Ascending aorta (tissue), 2 donors: ENCODE data around the gene RAD51B. TPM values are rescaled to one million over a fixed set of nuclear protein-coding genes. Genes with fewer than 3 reads are reported as not detected.

ENCODE experiments used
- DNase-seq, 2 donors: peaks; one replicate each; pipeline ENCODE4 v3.0.0-alpha.2; 2019; ENCODE audit warnings: low spot score in 2 of 2
- H3K27ac ChIP-seq, 2 donors: fragments of 200-600 bp; sonication (generic); one replicate each; pipeline ENCODE4 v1.5.1; 2016 to 2017; ENCODE audit warnings: mild to moderate bottlenecking in 1 of 2
- H3K27me3 ChIP-seq: fragments of 200-600 bp; sonication (generic); one replicate; pipeline ENCODE4 v1.5.1; 2017
- H3K36me3 ChIP-seq, 2 donors: fragments of 200-600 bp; sonication (generic); one replicate each; pipeline ENCODE4 v1.5.1; 2016
- H3K4me1 ChIP-seq, 2 donors: fragments of 200-600 bp; sonication (generic); one replicate each; pipeline ENCODE4 v1.5.1; 2016 to 2017; ENCODE audit warnings: mild to moderate bottlenecking in 1 of 2
- H3K4me3 ChIP-seq, 2 donors: fragments of 200-600 bp; sonication (generic); one replicate each; pipeline ENCODE4 v1.5.1; 2016 to 2017; ENCODE audit warnings: mild to moderate bottlenecking in 1 of 2
- H3K9me3 ChIP-seq, 2 donors: fragments of 200-600 bp; sonication (generic); one replicate each; pipeline ENCODE4 v1.5.1; 2016
- intact Hi-C: fragments of 100-400 bp; cut with DNase I; formaldehyde crosslinking; loops from one replicate; pipeline ENCODE4 v1.15.1; 2023
- total RNA-seq: library from RNA; depleted of rRNA; stranded (reverse); fragments of >200 nt; gene quantifications from one replicate; pipeline ENCODE4 v1.1.0, GENCODE V29; 2016
- TF ChIP-seq, protein P1 (sequence below), 3 experiments: fragments of 200-600 bp in 2 of 3; fragments of 450-650 bp in 1 of 3; sonication (generic) in 2 of 3; IDR thresholded peaks; one replicate each; pipeline ENCODE4 v1.5.1; 2016 to 2019; ENCODE audit warnings: antibody characterized with exemption in 3 of 3, mild to moderate bottlenecking in 1 of 3, moderate library complexity in 1 of 3

RAD51B gene
- total RNA-seq, 1 donor from 2014 or later = not detected

DNA sequence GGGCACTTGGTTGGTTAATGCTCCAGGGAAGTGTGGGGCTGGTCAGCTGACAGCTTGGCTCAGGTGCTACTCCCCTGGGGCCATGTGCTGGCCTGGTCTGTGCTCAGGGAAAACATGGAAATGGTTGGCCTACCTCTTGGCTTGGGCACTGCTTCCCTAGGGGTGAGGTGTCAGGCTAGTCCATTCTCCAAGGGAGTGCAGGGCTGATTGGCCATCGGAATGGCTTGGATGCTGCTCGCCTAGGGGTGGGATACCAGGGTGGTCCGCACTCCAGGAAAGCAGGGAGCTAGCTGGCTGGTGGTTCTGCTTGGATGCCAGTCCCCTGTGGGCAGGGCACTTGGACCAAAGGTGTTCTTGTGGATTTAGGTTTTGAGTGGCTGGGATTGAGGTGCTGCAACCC, 245.7 kb downstream of the RAD51B start:
- Histone ChIP-seq H3K4me1 (peaks cover 0 to 6% of the 10 kb centered on the region in 2 donors), H3K9me3 (peaks cover 0 to 15% of the 10 kb centered on the region in 2 donors), H3K27me3 (no peaks in the 10 kb centered on the region), H3K27ac (no peak overlapping the region), H3K4me3 (no peak overlapping the region), H3K36me3 (no peaks in the 10 kb centered on the region)
- intact Hi-C loops = no loop called here
- TF ChIP-seq, protein P1, sequence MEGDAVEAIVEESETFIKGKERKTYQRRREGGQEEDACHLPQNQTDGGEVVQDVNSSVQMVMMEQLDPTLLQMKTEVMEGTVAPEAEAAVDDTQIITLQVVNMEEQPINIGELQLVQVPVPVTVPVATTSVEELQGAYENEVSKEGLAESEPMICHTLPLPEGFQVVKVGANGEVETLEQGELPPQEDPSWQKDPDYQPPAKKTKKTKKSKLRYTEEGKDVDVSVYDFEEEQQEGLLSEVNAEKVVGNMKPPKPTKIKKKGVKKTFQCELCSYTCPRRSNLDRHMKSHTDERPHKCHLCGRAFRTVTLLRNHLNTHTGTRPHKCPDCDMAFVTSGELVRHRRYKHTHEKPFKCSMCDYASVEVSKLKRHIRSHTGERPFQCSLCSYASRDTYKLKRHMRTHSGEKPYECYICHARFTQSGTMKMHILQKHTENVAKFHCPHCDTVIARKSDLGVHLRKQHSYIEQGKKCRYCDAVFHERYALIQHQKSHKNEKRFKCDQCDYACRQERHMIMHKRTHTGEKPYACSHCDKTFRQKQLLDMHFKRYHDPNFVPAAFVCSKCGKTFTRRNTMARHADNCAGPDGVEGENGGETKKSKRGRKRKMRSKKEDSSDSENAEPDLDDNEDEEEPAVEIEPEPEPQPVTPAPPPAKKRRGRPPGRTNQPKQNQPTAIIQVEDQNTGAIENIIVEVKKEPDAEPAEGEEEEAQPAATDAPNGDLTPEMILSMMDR (IDR thresholded peaks at IDR 0.05) = no peak
- no peak for DNase-seq

DNA sequence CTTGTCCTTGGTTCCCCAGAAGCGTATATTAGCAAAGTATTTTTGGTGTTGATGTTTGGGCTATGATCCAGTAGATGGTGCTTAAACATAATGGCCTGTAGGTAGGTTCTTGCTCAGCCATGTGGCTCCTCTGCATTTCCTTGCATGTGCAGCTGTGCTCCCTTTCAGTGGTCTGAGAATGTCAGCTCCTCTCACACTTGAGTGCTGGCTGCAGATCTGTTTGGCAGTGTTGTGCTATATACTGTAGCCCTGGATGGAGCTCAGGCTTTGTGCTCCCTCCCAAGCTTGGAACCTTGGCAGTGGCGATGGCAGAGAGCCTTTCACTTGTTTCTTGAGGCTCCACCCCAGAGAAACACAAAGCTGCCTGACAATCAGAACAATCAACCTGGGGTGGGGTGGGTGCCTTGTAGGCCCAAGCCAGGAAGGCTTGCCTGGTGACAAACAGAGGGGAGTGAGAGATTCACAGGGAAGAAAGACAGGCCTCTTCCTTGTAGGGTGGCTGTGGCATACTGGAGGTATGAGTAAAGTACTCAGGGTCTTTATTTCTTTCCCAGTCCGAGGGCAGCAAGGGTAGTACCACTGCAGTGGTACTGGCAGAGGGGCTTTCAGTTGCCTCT, 255.3 kb downstream of the RAD51B start:
- intact Hi-C loops = no loop called here
- H3K27me3 ChIP-seq = no peaks in the 10 kb centered on the region
- no peak overlapping the region for H3K27ac ChIP-seq

DNA sequence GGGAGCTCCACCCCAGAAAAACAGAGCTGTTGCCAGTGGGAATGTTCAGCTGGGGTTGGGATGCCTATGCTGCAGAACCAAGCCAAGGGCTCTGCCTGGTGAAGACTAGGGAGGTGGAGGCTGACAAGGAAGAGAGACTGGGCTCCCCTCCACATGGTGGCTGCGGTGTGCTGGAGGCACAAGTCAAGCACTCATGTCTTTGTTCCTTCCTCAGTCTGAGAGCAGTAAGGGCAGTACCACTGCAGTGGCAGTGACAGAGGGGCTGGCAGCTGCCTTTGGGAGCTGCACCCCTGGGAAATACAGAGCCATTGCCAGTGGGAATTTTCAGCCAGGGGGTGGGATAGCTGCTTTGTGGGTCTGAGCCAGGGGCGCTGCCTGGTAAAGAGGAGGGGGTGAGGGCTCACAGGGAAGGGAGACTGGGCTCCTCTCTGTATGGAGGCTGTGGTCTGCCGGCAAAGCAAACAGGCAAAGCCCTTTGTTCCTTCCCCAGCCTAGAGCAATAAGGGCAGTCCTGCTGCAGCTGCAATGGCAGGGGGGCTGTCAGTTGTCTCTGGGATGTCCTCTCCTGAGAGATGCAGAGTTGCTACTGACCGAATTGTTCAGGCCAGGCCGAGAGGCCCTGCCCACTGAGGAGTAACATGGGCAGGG, 255.9 kb downstream of the RAD51B start:
- Histone ChIP-seq H3K36me3 (no peaks in the 10 kb centered on the region), H3K9me3 (peaks cover 7 to 19% of the 10 kb centered on the region in 2 donors), H3K4me1 (no peaks in the 10 kb centered on the region), H3K27ac (no peak overlapping the region), H3K4me3 (no peak overlapping the region), H3K27me3 (no peaks in the 10 kb centered on the region)
- TF ChIP-seq, protein P1 (IDR thresholded peaks at IDR 0.05) = no peak
- intact Hi-C loops = no loop called here
- DNase-seq = no peak

More for the DNA sequence above, 255.3 kb downstream of the RAD51B start:
- no peak overlapping the region for H3K4me3 ChIP-seq
- no peaks in the 10 kb centered on the region for H3K36me3 ChIP-seq
- TF ChIP-seq, protein P1 (IDR thresholded peaks at IDR 0.05) = no peak
- no peak for DNase-seq
- peaks cover 7 to 25% of the 10 kb centered on the region in 2 donors for H3K9me3 ChIP-seq
- H3K4me1 ChIP-seq = no peaks in the 10 kb centered on the region

DNA sequence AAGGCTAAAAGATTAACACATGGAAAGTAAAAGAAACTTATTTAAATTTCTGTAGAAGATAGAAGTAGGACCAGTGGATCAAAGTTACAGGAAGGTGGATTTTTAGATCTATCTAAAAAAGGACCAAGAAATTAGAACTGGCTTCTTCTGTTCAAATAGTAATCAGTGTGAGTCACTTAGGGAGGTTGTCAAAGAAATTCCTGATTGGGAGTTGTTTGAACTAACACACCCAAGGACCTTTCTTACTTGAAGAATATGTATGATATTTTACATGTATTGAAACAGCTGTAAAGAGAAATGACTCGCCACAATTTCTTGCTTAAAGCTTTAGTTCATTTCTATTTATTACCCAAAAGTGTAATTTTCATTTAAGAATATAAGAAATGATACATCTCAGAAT, 256.9 kb downstream of the RAD51B start:
- no peaks in the 10 kb centered on the region for H3K4me1 ChIP-seq
- peaks cover 7 to 12% of the 10 kb centered on the region in 2 donors for H3K9me3 ChIP-seq
- H3K36me3 ChIP-seq = no peaks in the 10 kb centered on the region
- intact Hi-C loops = no loop called here
- H3K27ac ChIP-seq = no peak overlapping the region
- H3K27me3 ChIP-seq = no peaks in the 10 kb centered on the region
- TF ChIP-seq, protein P1 (IDR thresholded peaks at IDR 0.05) = no peak
- no peak for DNase-seq
- no peak overlapping the region for H3K4me3 ChIP-seq

DNA sequence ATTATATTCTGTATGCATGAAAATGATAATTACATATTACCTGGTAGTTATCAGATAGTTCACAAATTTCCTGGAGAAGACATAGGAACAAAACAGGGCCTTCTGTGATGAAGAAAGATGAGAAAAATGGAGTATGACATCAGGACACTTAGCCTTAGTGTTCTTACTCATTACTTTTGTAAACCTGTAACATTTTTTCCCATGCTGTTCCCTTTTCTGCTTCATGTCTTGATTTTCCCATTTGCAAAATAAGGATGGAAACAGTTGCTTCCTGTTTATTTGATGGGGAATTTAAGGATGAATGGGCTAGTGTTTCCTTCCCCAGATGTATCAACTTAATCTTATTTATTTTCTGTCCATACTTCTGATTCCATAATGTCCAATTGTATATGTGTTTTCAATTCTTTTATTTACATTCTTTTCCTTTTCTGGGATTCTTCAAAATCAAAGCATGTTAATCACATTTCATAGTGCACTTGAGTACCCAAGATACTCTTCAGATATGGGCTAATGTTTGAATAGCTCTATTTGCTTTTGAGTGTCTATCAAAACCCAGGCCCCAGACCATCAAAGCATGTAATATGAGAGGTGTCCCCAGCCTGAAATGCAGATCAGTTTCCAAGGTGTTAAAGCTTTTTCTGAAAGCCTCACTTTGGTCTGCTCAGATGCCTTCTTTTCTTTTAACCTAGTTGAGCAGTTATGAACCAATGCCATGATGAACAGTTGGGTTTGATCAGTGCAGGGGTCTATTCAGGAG, 260.5 kb downstream of the RAD51B start:
- H3K9me3 ChIP-seq = no peaks in the 10 kb centered on the region
- H3K27ac ChIP-seq = no peak overlapping the region
- no peaks in the 10 kb centered on the region for H3K4me1 ChIP-seq
- H3K36me3 ChIP-seq = no peaks in the 10 kb centered on the region
- TF ChIP-seq, protein P1 (IDR thresholded peaks at IDR 0.05) = no peak
- intact Hi-C loops = no loop called here
- DNase-seq = no peak
- no peaks in the 10 kb centered on the region for H3K27me3 ChIP-seq
- no peak overlapping the region for H3K4me3 ChIP-seq
